K562 (cell line): ENCODE results near the gene ZGLP1. TPM values are rescaled to one million over a fixed set of nuclear protein-coding genes. Genes with fewer than 3 reads are reported as not detected.
A peak's percentile ranks its signal among the peaks of the same experiment; 100 is the strongest.

Experiments used
- FUS ChIP-seq: fragments of 200-400 bp; formaldehyde crosslinking; optimal IDR thresholded peaks from 2 replicates; pipeline ENCODE3; 2017; ENCODE audit warnings: low read depth, low read length
- POLR2G ChIP-seq: fragments of 200-400 bp; formaldehyde crosslinking; IDR thresholded peaks from 2 replicates; pipeline ENCODE4 v1.6.1; 2017; ENCODE audit warnings: low read depth, mild to moderate bottlenecking, antibody characterized with exemption, low read length, moderate library complexity
- RCOR1 ChIP-seq, 2 experiments: IDR thresholded peaks; 2 replicates each; pipeline ENCODE4 v1.6.1; 2012; ENCODE audit warnings: low read depth in 2 of 2, low read length in 2 of 2, borderline replicate concordance in 1 of 2, improper control_type of control experiment in 1 of 2
- SIX5 ChIP-seq, 2 experiments: IDR thresholded peaks; 2 replicates each; pipeline ENCODE4 v1.6.1; 2011; ENCODE audit warnings: low read length in 2 of 2, borderline replicate concordance in 1 of 2, low read depth in 1 of 2, mild to moderate bottlenecking in 1 of 2, moderate library complexity in 1 of 2; ENCODE audit not compliant: insufficient read depth in 1 of 2
- YY1 ChIP-seq, 3 experiments: IDR thresholded peaks; 2 replicates each; pipeline ENCODE4 v1.6.1; 2011; ENCODE audit warnings: low read length in 2 of 3, mild to moderate bottlenecking in 2 of 3, moderate library complexity in 2 of 3, borderline replicate concordance in 1 of 3, control low read depth in 1 of 3, low read depth in 1 of 3; ENCODE audit not compliant: insufficient read depth in 3 of 3, insufficient replicate concordance in 2 of 3, control insufficient read depth in 1 of 3, insufficient read length in 1 of 3; ENCODE audit errors: extremely low read depth in 1 of 3
- ZFX ChIP-seq: sonication (generic); formaldehyde crosslinking; IDR thresholded peaks from 2 replicates; pipeline ENCODE4 v1.8.0; 2022; ENCODE audit warnings: mild to moderate bottlenecking, missing genetic modification reagents, moderate library complexity
- polyA plus RNA-seq, 8 experiments: library from polyadenylated mRNA; depleted of rRNA in 4 of 8; stranded (reverse) in 5 of 8; unstranded in 3 of 8; fragments of >200 nt; fragmentation: Nextera tagmentation in 2 of 8; fragmentation: Illumina TruSeq in 1 of 8; extraction: Ambion mirVana in 2 of 8; extraction: Trizol in 1 of 8; gene quantifications; 2 replicates each; pipeline versions ENCODE4 v1.2.1 to v1.2.3, GENCODE V29; 2011 to 2014; ENCODE audit warnings: inconsistent platforms in 1 of 8, missing spikeins in 1 of 8
- total RNA-seq, 7 experiments: library from RNA; depleted of rRNA in 6 of 7; stranded (reverse); fragments of >200 nt in 6 of 7; fragmentation: Illumina TruSeq in 2 of 7; extraction: Trizol in 2 of 7; gene quantifications; 2 replicates each; pipeline versions ENCODE4 v1.2.1 to v1.2.3, GENCODE V29; 2011 to 2021; ENCODE audit warnings: low replicate concordance in 1 of 7
- TF ChIP-seq, protein P1 (sequence below): fragments of 200-800 bp; sonication (Bioruptor generic); IDR thresholded peaks from 2 replicates; pipeline ENCODE4 v1.6.1; 2016; ENCODE audit warnings: missing genetic modification characterization, missing compliant biosample characterization
- TF ChIP-seq, protein P2 (sequence below): sonication (generic); formaldehyde crosslinking; IDR thresholded peaks from 2 replicates; pipeline ENCODE4 v1.9.0; 2022; ENCODE audit warnings: mild to moderate bottlenecking, missing genetic modification reagents
- TF ChIP-seq, protein P3 (sequence below): sonication (generic); formaldehyde crosslinking; IDR thresholded peaks from 2 replicates; pipeline ENCODE4 v1.8.0; 2022; ENCODE audit warnings: mild to moderate bottlenecking, missing genetic modification reagents
- TF ChIP-seq, protein P4 (sequence below): fragments of 250-450 bp; sonication (Bioruptor Pico); IDR thresholded peaks from 2 replicates; pipeline ENCODE4 v1.5.0; 2021; ENCODE audit warnings: mild to moderate bottlenecking, borderline replicate concordance
- TF ChIP-seq, protein P5 (sequence below): fragments of 450-650 bp; formaldehyde crosslinking; conservative IDR thresholded peaks from 2 replicates; pipeline ENCODE4 v1.4.0; 2022; ENCODE audit warnings: mild to moderate bottlenecking, missing genetic modification characterization

Gene ZGLP1
- total and polyA plus RNA-seq, 9 of the 15 experiments (the other 6 are each of a cell fraction or from before 2014, with no cell fraction given) = 0.24 to 4.5 (median 2.2) TPM

DNA sequence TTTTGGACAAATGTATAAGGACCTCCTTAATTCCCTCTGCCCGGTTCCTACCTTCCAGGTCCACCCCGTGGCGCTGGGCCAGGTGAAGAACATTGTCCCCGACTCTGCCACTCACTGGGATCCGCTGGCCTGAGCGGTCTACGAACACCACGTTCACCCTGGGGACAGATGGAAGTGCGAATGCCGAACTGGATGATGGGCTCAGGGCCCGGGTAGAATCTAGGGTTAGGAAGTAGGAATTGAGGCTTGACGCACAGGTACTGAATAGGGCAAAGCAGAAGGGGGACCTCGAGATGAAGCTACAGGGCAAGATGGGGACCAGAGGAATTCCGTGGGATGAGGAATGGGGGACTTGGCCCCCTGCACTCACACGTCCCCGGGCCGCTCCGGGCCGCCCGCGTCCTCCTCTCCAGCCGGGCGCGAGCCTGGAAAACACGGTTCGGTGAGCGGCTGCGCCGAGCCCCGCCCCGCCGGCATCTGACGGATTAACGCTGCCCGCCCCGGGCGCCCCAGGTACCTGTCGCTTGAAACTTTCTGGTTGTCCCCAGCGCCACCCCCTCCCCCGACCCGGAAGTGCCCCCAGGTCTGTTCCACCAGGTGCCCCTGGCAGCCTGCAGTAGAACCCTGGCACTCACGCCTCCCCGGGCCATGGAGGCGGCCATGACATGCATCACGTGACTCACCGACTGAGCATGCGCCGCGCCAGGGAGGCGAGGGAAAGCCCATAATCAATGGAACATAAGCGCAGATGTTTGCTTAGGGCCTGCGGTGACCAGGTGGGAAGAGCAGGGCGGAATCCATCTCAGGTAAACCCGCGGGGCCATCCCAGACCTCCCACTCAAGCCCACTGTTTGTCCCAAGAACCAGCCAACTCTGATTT is 6.0 kb upstream of the ZGLP1 start, which contains the start of gene FDX2 (continued):
- TF ChIP-seq, protein P1, sequence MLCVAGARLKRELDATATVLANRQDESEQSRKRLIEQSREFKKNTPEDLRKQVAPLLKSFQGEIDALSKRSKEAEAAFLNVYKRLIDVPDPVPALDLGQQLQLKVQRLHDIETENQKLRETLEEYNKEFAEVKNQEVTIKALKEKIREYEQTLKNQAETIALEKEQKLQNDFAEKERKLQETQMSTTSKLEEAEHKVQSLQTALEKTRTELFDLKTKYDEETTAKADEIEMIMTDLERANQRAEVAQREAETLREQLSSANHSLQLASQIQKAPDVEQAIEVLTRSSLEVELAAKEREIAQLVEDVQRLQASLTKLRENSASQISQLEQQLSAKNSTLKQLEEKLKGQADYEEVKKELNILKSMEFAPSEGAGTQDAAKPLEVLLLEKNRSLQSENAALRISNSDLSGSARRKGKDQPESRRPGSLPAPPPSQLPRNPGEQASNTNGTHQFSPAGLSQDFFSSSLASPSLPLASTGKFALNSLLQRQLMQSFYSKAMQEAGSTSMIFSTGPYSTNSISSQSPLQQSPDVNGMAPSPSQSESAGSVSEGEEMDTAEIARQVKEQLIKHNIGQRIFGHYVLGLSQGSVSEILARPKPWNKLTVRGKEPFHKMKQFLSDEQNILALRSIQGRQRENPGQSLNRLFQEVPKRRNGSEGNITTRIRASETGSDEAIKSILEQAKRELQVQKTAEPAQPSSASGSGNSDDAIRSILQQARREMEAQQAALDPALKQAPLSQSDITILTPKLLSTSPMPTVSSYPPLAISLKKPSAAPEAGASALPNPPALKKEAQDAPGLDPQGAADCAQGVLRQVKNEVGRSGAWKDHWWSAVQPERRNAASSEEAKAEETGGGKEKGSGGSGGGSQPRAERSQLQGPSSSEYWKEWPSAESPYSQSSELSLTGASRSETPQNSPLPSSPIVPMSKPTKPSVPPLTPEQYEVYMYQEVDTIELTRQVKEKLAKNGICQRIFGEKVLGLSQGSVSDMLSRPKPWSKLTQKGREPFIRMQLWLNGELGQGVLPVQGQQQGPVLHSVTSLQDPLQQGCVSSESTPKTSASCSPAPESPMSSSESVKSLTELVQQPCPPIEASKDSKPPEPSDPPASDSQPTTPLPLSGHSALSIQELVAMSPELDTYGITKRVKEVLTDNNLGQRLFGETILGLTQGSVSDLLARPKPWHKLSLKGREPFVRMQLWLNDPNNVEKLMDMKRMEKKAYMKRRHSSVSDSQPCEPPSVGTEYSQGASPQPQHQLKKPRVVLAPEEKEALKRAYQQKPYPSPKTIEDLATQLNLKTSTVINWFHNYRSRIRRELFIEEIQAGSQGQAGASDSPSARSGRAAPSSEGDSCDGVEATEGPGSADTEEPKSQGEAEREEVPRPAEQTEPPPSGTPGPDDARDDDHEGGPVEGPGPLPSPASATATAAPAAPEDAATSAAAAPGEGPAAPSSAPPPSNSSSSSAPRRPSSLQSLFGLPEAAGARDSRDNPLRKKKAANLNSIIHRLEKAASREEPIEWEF = 0 out of 2 replicates have a peak, but pooled peaks have one; percentile 56
- TF ChIP-seq, protein P2, sequence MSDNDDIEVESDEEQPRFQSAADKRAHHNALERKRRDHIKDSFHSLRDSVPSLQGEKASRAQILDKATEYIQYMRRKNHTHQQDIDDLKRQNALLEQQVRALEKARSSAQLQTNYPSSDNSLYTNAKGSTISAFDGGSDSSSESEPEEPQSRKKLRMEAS (CRISPR knock-in tag) = peak; percentile 95
- TF ChIP-seq, protein P3, sequence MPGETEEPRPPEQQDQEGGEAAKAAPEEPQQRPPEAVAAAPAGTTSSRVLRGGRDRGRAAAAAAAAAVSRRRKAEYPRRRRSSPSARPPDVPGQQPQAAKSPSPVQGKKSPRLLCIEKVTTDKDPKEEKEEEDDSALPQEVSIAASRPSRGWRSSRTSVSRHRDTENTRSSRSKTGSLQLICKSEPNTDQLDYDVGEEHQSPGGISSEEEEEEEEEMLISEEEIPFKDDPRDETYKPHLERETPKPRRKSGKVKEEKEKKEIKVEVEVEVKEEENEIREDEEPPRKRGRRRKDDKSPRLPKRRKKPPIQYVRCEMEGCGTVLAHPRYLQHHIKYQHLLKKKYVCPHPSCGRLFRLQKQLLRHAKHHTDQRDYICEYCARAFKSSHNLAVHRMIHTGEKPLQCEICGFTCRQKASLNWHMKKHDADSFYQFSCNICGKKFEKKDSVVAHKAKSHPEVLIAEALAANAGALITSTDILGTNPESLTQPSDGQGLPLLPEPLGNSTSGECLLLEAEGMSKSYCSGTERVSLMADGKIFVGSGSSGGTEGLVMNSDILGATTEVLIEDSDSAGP (CRISPR knock-in tag) = no peak
- TF ChIP-seq, protein P4, sequence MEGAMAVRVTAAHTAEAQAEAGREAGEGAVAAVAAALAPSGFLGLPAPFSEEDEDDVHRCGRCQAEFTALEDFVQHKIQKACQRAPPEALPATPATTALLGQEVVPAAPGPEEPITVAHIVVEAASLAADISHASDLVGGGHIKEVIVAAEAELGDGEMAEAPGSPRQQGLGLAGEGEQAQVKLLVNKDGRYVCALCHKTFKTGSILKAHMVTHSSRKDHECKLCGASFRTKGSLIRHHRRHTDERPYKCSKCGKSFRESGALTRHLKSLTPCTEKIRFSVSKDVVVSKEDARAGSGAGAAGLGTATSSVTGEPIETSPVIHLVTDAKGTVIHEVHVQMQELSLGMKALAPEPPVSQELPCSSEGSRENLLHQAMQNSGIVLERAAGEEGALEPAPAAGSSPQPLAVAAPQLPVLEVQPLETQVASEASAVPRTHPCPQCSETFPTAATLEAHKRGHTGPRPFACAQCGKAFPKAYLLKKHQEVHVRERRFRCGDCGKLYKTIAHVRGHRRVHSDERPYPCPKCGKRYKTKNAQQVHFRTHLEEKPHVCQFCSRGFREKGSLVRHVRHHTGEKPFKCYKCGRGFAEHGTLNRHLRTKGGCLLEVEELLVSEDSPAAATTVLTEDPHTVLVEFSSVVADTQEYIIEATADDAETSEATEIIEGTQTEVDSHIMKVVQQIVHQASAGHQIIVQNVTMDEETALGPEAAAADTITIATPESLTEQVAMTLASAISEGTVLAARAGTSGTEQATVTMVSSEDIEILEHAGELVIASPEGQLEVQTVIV (CRISPR knock-in tag) = no peak
- TF ChIP-seq ZFX (CRISPR knock-in tag) (0 out of 2 replicates have a peak, but pooled peaks have one; percentile 34), SIX5 (IDR thresholded peaks at IDR 0.05; ENCODE audit: borderline replicate concordance in 1 of 2, insufficient read depth in 1 of 2, low read depth in 1 of 2, low read length in 2 of 2) (no peak), YY1 (IDR thresholded peaks at IDR 0.05; ENCODE audit: borderline replicate concordance in 1 of 3, control insufficient read depth in 1 of 3, extremely low read depth in 1 of 3, insufficient read depth in 3 of 3, insufficient read length in 1 of 3, insufficient replicate concordance in 2 of 3, low read depth in 1 of 3, low read length in 2 of 3) (peak; percentile 95 to 100 (median 99)), FUS (no peak), RCOR1 (IDR thresholded peaks at IDR 0.05; ENCODE audit: borderline replicate concordance in 1 of 2, low read depth in 2 of 2, low read length in 2 of 2) (0 out of 4 replicates have a peak, but pooled peaks of 1 of the 2 experiments have one; percentile 11), POLR2G (peak; percentile 87)
- TF ChIP-seq, protein P5, sequence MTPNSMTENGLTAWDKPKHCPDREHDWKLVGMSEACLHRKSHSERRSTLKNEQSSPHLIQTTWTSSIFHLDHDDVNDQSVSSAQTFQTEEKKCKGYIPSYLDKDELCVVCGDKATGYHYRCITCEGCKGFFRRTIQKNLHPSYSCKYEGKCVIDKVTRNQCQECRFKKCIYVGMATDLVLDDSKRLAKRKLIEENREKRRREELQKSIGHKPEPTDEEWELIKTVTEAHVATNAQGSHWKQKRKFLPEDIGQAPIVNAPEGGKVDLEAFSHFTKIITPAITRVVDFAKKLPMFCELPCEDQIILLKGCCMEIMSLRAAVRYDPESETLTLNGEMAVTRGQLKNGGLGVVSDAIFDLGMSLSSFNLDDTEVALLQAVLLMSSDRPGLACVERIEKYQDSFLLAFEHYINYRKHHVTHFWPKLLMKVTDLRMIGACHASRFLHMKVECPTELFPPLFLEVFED = peak; percentile 34; the same call in 1 of the 2 replicates
